SK-N-MC (cell line): ENCODE data around the gene ZNF479.
"Not testable (repeated sequence)": the region's sequence is repeated elsewhere in the genome, so short reads cannot be mapped to it uniquely, and the experiment has no call there.

Experiments
- EZH2 ChIP-seq: fragments of 200-600 bp; sonication (generic); IDR thresholded peaks from one replicate; pipeline ENCODE4 v1.6.1; 2017; ENCODE audit warnings: antibody characterized with exemption
- FOXP2 ChIP-seq: optimal IDR thresholded peaks from 2 replicates; pipeline ENCODE3; 2011; ENCODE audit warnings: mild to moderate bottlenecking, moderate library complexity; ENCODE audit not compliant: insufficient read depth; ENCODE audit errors: extremely low read length, control extremely low read depth
- POLR2AphosphoS5 ChIP-seq: IDR thresholded peaks from 2 replicates; pipeline ENCODE4 v1.6.1; 2012; ENCODE audit warnings: mild to moderate bottlenecking, low read depth, low read length, borderline replicate concordance

- not testable (repeated sequence) for TF ChIP-seq POLR2AphosphoS5, EZH2, FOXP2
These were observed 12.0 kb downstream of the ZNF479 start for GRCh38 chr7:57120123-57120784.
